GM20000 (cell line): ENCODE measurements around the gene UBE2E1.

Experiments used
- DNase-seq: peaks from one replicate; pipeline ENCODE4 v3.0.0; 2012; ENCODE audit warnings: low spot score
- CTCF ChIP-seq: IDR thresholded peaks from 2 replicates; pipeline ENCODE4 v1.5.1; 2012; ENCODE audit warnings: mild to moderate bottlenecking, control low read depth; ENCODE audit errors: extremely low read depth, missing control alignments

The UBE2E1 gene

DNA sequence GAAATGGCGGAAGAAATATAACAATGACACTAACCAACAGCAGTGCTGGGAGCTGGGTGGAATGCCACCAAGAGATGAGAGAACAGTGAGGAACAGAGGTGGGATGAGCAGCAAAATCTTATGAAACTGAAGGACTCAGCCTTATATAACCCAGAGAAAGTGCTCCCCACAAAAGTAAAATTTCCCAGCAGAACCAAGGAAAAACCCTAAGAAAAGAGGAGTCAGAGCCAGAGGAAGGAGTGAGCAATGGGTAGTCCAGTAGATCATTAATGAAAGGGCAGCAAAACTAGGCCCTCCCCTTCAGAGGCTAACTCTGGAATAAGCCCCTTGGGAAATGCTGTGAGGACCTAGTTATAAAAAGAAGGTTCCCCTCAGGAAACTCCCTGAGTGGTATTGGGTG is 24.7 kb upstream of the UBE2E1 start:
- no peak for TF ChIP-seq CTCF
- no peak for DNase-seq

DNA sequence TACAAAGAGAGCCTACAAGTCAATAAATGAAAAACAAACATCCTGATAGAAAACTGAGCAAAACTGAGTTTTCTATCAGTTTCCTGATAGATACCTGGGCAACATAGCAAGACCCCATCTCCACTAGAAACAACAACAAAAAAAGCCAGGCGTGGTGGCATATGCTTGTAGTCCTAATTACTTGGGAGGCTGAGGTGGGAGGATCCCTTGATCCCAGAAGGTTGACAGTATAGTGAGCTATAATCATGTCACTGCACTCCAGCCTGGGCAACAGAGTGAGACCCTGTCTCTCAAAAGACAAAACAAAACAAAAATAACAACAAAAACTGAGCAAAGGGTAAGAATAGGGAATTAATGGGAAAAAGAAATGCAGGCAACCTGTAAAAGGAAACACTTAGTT is 23.9 kb upstream of the UBE2E1 start:
- TF ChIP-seq CTCF, result no peak

GRCh38 chr3:23785097-23785645 is 20.6 kb upstream of the UBE2E1 start:
- DNase-seq, result no peak

More for the DNA sequence above, 23.9 kb upstream of the UBE2E1 start:
- no peak for DNase-seq

GRCh38 chr3:23785882-23786281 is 19.9 kb upstream of the UBE2E1 start:
- TF ChIP-seq CTCF, result no peak
- no peak for DNase-seq

More at GRCh38 chr3:23785097-23785645, 20.6 kb upstream of the UBE2E1 start:
- TF ChIP-seq CTCF, result no peak

DNA sequence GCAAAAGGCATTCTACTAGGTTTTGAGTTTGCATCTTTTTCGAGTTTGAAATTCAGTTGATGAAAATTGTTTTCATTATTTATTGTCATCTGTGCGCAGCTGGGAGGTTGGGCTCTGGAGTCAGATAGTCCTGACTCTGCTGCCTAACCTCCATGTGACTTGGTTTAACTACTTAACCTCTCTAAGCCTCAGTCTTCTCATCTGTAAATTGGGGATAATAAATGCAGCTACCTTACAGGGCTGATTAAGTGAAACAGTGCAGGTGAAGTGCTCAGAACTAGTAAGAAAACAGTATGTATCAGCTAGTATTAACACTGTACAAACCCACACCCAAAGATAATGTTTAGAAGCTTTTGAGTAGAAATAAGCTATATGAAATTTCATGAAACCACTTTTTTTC is 14.1 kb upstream of the UBE2E1 start:
- no peak for TF ChIP-seq CTCF

DNA sequence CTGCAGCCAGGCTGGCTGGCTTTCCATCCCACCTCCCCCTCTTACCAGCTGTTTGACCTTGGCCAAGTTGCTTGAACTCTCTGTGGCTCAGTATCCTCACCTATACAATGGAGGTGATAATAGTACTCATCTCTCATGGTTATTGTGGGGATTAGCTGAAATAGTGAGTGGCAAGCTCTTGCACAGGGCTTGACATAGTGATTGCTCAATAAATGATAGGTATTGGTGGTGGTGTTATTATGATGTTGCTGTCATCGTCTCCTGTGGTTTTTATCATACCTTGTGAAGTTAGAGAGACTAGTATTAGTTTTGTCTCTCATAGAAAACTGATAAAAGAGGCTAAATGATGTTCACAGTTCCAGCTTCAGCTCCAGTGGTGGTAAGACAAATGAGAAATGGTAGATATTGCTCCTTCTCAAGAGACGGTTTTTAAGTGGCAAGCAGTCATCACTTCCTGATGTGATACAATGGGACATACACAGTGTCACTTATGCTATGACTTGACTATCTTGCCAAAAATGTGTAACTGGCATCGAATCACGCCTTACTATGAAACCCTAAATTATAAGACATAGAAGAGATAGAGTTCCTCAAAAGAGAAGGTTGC is 12.1 kb upstream of the UBE2E1 start:
- DNase-seq, result no peak

More for the DNA sequence above, 14.1 kb upstream of the UBE2E1 start:
- DNase-seq, result no peak

More for the DNA sequence above, 12.1 kb upstream of the UBE2E1 start:
- no peak for TF ChIP-seq CTCF
